K562 (cell line): ENCODE measurements around the gene GPC2. TPM values are rescaled to one million over a fixed set of nuclear protein-coding genes. Genes with fewer than 3 reads are reported as not detected.

Experiments used
- microRNA-seq: library from miRNA; unstranded; fragments of <30 nt; microRNA quantifications from one replicate; pipeline ENCODE4, GENCODE V29; 2018; ENCODE audit warnings: borderline microRNAs expressed
- polyA plus RNA-seq, 8 experiments: library from polyadenylated mRNA; depleted of rRNA in 4 of 8; stranded (reverse) in 5 of 8; unstranded in 3 of 8; fragments of >200 nt; fragmentation: Nextera tagmentation in 2 of 8; fragmentation: Illumina TruSeq in 1 of 8; extraction: Ambion mirVana in 2 of 8; extraction: Trizol in 1 of 8; gene quantifications; 2 replicates each; pipeline versions ENCODE4 v1.2.1 to v1.2.3, GENCODE V29; 2011 to 2014; ENCODE audit warnings: inconsistent platforms in 1 of 8, missing spikeins in 1 of 8
- total RNA-seq, 7 experiments: library from RNA; depleted of rRNA in 6 of 7; stranded (reverse); fragments of >200 nt in 6 of 7; fragmentation: Illumina TruSeq in 2 of 7; extraction: Trizol in 2 of 7; gene quantifications; 2 replicates each; pipeline versions ENCODE4 v1.2.1 to v1.2.3, GENCODE V29; 2011 to 2021; ENCODE audit warnings: low replicate concordance in 1 of 7
- TF ChIP-seq, protein P1 (sequence below): fragments of 450-650 bp; IDR thresholded peaks from 2 replicates; pipeline ENCODE4 v1.6.1; 2016; ENCODE audit warnings: mild to moderate bottlenecking, moderate library complexity
- TF ChIP-seq, protein P2 (sequence below): fragments of 250-450 bp; sonication (Bioruptor Pico); IDR thresholded peaks from 2 replicates; pipeline ENCODE4 v1.4.0; 2020; ENCODE audit warnings: mild to moderate bottlenecking

GPC2 gene
- total and polyA plus RNA-seq, 9 of the 15 experiments (the other 6 are each of a cell fraction or from before 2014, with no cell fraction given), result 0.06 to 7.7 (median 1.4) TPM; not detected in 1

DNA sequence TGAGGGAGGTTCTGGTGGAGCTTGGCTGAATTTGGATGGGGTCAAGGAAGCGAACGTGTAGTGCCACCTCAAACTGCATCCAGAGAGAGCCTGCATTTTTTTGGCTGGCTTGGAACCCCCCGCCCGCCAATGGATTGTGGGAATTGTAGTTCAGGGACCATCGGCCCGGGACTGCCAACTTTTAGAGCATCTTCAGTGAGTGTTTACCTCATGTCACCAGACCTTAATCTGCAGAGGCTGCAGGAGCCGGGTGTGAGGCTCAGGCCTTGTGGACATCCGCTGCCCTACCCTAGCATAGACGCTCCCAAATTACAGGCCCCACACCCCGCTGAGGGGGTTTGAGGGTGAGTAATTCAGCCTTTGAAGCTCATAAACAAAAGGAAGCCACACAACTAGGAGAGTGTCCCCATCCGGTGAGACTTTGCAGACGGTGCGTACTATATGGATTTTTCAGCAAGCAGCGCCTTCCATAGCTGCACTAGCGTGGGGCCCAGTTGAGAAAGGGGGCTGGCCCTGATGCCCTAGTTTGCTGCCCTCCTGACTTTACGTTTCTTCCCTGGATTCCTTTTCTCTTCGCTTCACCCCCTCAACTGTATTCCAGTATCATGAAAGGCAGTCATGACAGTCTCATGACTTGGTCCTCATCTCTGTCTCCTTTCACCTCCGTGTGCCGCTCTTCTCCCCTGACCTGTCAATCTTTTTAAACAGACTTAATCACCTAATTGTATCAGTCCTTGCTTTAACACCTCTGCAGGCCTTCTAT is 57.0 kb downstream of the GPC2 start (continued):
- TF ChIP-seq, protein P1, sequence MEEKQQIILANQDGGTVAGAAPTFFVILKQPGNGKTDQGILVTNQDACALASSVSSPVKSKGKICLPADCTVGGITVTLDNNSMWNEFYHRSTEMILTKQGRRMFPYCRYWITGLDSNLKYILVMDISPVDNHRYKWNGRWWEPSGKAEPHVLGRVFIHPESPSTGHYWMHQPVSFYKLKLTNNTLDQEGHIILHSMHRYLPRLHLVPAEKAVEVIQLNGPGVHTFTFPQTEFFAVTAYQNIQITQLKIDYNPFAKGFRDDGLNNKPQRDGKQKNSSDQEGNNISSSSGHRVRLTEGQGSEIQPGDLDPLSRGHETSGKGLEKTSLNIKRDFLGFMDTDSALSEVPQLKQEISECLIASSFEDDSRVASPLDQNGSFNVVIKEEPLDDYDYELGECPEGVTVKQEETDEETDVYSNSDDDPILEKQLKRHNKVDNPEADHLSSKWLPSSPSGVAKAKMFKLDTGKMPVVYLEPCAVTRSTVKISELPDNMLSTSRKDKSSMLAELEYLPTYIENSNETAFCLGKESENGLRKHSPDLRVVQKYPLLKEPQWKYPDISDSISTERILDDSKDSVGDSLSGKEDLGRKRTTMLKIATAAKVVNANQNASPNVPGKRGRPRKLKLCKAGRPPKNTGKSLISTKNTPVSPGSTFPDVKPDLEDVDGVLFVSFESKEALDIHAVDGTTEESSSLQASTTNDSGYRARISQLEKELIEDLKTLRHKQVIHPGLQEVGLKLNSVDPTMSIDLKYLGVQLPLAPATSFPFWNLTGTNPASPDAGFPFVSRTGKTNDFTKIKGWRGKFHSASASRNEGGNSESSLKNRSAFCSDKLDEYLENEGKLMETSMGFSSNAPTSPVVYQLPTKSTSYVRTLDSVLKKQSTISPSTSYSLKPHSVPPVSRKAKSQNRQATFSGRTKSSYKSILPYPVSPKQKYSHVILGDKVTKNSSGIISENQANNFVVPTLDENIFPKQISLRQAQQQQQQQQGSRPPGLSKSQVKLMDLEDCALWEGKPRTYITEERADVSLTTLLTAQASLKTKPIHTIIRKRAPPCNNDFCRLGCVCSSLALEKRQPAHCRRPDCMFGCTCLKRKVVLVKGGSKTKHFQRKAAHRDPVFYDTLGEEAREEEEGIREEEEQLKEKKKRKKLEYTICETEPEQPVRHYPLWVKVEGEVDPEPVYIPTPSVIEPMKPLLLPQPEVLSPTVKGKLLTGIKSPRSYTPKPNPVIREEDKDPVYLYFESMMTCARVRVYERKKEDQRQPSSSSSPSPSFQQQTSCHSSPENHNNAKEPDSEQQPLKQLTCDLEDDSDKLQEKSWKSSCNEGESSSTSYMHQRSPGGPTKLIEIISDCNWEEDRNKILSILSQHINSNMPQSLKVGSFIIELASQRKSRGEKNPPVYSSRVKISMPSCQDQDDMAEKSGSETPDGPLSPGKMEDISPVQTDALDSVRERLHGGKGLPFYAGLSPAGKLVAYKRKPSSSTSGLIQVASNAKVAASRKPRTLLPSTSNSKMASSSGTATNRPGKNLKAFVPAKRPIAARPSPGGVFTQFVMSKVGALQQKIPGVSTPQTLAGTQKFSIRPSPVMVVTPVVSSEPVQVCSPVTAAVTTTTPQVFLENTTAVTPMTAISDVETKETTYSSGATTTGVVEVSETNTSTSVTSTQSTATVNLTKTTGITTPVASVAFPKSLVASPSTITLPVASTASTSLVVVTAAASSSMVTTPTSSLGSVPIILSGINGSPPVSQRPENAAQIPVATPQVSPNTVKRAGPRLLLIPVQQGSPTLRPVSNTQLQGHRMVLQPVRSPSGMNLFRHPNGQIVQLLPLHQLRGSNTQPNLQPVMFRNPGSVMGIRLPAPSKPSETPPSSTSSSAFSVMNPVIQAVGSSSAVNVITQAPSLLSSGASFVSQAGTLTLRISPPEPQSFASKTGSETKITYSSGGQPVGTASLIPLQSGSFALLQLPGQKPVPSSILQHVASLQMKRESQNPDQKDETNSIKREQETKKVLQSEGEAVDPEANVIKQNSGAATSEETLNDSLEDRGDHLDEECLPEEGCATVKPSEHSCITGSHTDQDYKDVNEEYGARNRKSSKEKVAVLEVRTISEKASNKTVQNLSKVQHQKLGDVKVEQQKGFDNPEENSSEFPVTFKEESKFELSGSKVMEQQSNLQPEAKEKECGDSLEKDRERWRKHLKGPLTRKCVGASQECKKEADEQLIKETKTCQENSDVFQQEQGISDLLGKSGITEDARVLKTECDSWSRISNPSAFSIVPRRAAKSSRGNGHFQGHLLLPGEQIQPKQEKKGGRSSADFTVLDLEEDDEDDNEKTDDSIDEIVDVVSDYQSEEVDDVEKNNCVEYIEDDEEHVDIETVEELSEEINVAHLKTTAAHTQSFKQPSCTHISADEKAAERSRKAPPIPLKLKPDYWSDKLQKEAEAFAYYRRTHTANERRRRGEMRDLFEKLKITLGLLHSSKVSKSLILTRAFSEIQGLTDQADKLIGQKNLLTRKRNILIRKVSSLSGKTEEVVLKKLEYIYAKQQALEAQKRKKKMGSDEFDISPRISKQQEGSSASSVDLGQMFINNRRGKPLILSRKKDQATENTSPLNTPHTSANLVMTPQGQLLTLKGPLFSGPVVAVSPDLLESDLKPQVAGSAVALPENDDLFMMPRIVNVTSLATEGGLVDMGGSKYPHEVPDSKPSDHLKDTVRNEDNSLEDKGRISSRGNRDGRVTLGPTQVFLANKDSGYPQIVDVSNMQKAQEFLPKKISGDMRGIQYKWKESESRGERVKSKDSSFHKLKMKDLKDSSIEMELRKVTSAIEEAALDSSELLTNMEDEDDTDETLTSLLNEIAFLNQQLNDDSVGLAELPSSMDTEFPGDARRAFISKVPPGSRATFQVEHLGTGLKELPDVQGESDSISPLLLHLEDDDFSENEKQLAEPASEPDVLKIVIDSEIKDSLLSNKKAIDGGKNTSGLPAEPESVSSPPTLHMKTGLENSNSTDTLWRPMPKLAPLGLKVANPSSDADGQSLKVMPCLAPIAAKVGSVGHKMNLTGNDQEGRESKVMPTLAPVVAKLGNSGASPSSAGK, result no peak
- TF ChIP-seq, protein P2, sequence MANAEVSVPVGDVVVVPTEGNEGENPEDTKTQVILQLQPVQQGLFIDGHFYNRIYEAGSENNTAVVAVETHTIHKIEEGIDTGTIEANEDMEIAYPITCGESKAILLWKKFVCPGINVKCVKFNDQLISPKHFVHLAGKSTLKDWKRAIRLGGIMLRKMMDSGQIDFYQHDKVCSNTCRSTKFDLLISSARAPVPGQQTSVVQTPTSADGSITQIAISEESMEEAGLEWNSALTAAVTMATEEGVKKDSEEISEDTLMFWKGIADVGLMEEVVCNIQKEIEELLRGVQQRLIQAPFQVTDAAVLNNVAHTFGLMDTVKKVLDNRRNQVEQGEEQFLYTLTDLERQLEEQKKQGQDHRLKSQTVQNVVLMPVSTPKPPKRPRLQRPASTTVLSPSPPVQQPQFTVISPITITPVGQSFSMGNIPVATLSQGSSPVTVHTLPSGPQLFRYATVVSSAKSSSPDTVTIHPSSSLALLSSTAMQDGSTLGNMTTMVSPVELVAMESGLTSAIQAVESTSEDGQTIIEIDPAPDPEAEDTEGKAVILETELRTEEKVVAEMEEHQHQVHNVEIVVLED (CRISPR knock-in tag), result no peak

Small RNAs within 50 kb of the gene (microRNA-seq; reads per million reads assigned to microRNA genes)
- not detected for gene MIR4658

Other genes starting within 250 kb of the GPC2 start
Only the 7 nearest of the 19 such genes appear.
- 5.9 and 7.6 TPM in 2 replicates for gene CNPY4, start 57.7 kb downstream of the GPC2 start, total RNA-seq (2014; rRNA removed)
- gene CNPY4, start 57.7 kb downstream of the GPC2 start, total RNA-seq (2014; rRNA removed; fragmentation: Illumina TruSeq; extraction: Trizol), result 7.7 and 9.2 TPM in 2 replicates
- gene CNPY4, start 57.7 kb downstream of the GPC2 start, total RNA-seq (2015; rRNA removed; fragmentation: Illumina TruSeq; extraction: Trizol), result 10.2 and 11.2 TPM in 2 replicates
- gene CNPY4, start 57.7 kb downstream of the GPC2 start, total RNA-seq (2021), result 5.1 and 5.5 TPM in 2 replicates
- 4.9 and 7.0 TPM in 2 replicates for gene CNPY4, start 57.7 kb downstream of the GPC2 start, polyA plus RNA-seq (2011; rRNA removed)
- gene CNPY4, start 57.7 kb downstream of the GPC2 start, polyA plus RNA-seq (2014; fragmentation: Illumina TruSeq; extraction: Trizol), result 6.4 and 8.6 TPM in 2 replicates
- 1 to 10 TPM; 1.9 to 6.3 TPM for gene CNPY4, start 57.7 kb downstream of the GPC2 start, polyA plus RNA-seq (2014; fragmentation: Nextera tagmentation; extraction: Ambion mirVana)
- 6.3 and 7.0 TPM in 2 replicates for gene CNPY4, start 57.7 kb downstream of the GPC2 start, polyA plus RNA-seq (2014; rRNA removed)
- 2.9 and 4.4 TPM in 2 replicates for gene MBLAC1, start 50.4 kb downstream of the GPC2 start, total RNA-seq (2014; rRNA removed)
- 0.36 and 0.48 TPM in 2 replicates for gene MBLAC1, start 50.4 kb downstream of the GPC2 start, total RNA-seq (2014; rRNA removed; fragmentation: Illumina TruSeq; extraction: Trizol)
- 0.98 TPM in 2 replicates for gene MBLAC1, start 50.4 kb downstream of the GPC2 start, total RNA-seq (2015; rRNA removed; fragmentation: Illumina TruSeq; extraction: Trizol)
- 2.1 and 3.1 TPM in 2 replicates for gene MBLAC1, start 50.4 kb downstream of the GPC2 start, total RNA-seq (2021)
- 0.52 and 0.54 TPM in 2 replicates for gene MBLAC1, start 50.4 kb downstream of the GPC2 start, polyA plus RNA-seq (2011; rRNA removed)
- 0.21 and 0.69 TPM in 2 replicates for gene MBLAC1, start 50.4 kb downstream of the GPC2 start, polyA plus RNA-seq (2014; fragmentation: Illumina TruSeq; extraction: Trizol)
- gene MBLAC1, start 50.4 kb downstream of the GPC2 start, polyA plus RNA-seq (2014; fragmentation: Nextera tagmentation; extraction: Ambion mirVana), result under 1 TPM; 0.03 TPM
- 1.6 and 2.3 TPM in 2 replicates for gene MBLAC1, start 50.4 kb downstream of the GPC2 start, polyA plus RNA-seq (2014; rRNA removed)
- 231 and 275 TPM in 2 replicates for gene LAMTOR4, start 28.5 kb downstream of the GPC2 start, total RNA-seq (2014; rRNA removed)
- 52.6 and 79.6 TPM in 2 replicates for gene LAMTOR4, start 28.5 kb downstream of the GPC2 start, total RNA-seq (2014; rRNA removed; fragmentation: Illumina TruSeq; extraction: Trizol)
- 139 and 152 TPM in 2 replicates for gene LAMTOR4, start 28.5 kb downstream of the GPC2 start, total RNA-seq (2015; rRNA removed; fragmentation: Illumina TruSeq; extraction: Trizol)
- 183 and 195 TPM in 2 replicates for gene LAMTOR4, start 28.5 kb downstream of the GPC2 start, total RNA-seq (2021)
- 154 and 162 TPM in 2 replicates for gene LAMTOR4, start 28.5 kb downstream of the GPC2 start, polyA plus RNA-seq (2011; rRNA removed)
- gene LAMTOR4, start 28.5 kb downstream of the GPC2 start, polyA plus RNA-seq (2014; fragmentation: Illumina TruSeq; extraction: Trizol), result 114 and 145 TPM in 2 replicates
- 100 to 1,000 TPM; 206 to 314 TPM for gene LAMTOR4, start 28.5 kb downstream of the GPC2 start, polyA plus RNA-seq (2014; fragmentation: Nextera tagmentation; extraction: Ambion mirVana)
- gene LAMTOR4, start 28.5 kb downstream of the GPC2 start, polyA plus RNA-seq (2014; rRNA removed), result 299 and 307 TPM in 2 replicates
- gene TRAPPC14, start 18.7 kb downstream of the GPC2 start, total RNA-seq (2014; rRNA removed), result 25.6 and 27.1 TPM in 2 replicates
- 7.6 and 9.9 TPM in 2 replicates for gene TRAPPC14, start 18.7 kb downstream of the GPC2 start, total RNA-seq (2014; rRNA removed; fragmentation: Illumina TruSeq; extraction: Trizol)
- gene TRAPPC14, start 18.7 kb downstream of the GPC2 start, total RNA-seq (2015; rRNA removed; fragmentation: Illumina TruSeq; extraction: Trizol), result 17.4 and 18.2 TPM in 2 replicates
- gene TRAPPC14, start 18.7 kb downstream of the GPC2 start, total RNA-seq (2021), result 38.2 and 45.9 TPM in 2 replicates
- 5.4 and 12.1 TPM in 2 replicates for gene TRAPPC14, start 18.7 kb downstream of the GPC2 start, polyA plus RNA-seq (2011; rRNA removed)
- 20.5 and 29.3 TPM in 2 replicates for gene TRAPPC14, start 18.7 kb downstream of the GPC2 start, polyA plus RNA-seq (2014; fragmentation: Illumina TruSeq; extraction: Trizol)
- under 1 TPM; 0.42 to 0.55 TPM for gene TRAPPC14, start 18.7 kb downstream of the GPC2 start, polyA plus RNA-seq (2014; fragmentation: Nextera tagmentation; extraction: Ambion mirVana)
- gene TRAPPC14, start 18.7 kb downstream of the GPC2 start, polyA plus RNA-seq (2014; rRNA removed), result 27.9 and 43.8 TPM in 2 replicates
- gene GAL3ST4, start 8.8 kb downstream of the GPC2 start, total RNA-seq (2014; rRNA removed), result 0.05 and 0.37 TPM in 2 replicates
- gene GAL3ST4, start 8.8 kb downstream of the GPC2 start, total RNA-seq (2014; rRNA removed; fragmentation: Illumina TruSeq; extraction: Trizol), result 0.16 and 0.18 TPM in 2 replicates
- gene GAL3ST4, start 8.8 kb downstream of the GPC2 start, total RNA-seq (2015; rRNA removed; fragmentation: Illumina TruSeq; extraction: Trizol), result 0.25 and 0.41 TPM in 2 replicates
- gene GAL3ST4, start 8.8 kb downstream of the GPC2 start, total RNA-seq (2021), result 0.54 and 1.0 TPM in 2 replicates
- 0.60 and 1.7 TPM in 2 replicates for gene GAL3ST4, start 8.8 kb downstream of the GPC2 start, polyA plus RNA-seq (2011; rRNA removed)
- 0.96 and 1.2 TPM in 2 replicates for gene GAL3ST4, start 8.8 kb downstream of the GPC2 start, polyA plus RNA-seq (2014; fragmentation: Illumina TruSeq; extraction: Trizol)
- under 1 TPM; 0.15 to 0.18 TPM for gene GAL3ST4, start 8.8 kb downstream of the GPC2 start, polyA plus RNA-seq (2014; fragmentation: Nextera tagmentation; extraction: Ambion mirVana)
- gene GAL3ST4, start 8.8 kb downstream of the GPC2 start, polyA plus RNA-seq (2014; rRNA removed), result 0.88 and 0.98 TPM in 2 replicates
- 0.54 and 2.1 TPM in 2 replicates for gene STAG3, start 537 bp upstream of the GPC2 start, total RNA-seq (2014; rRNA removed)
- 0.96 and 1.7 TPM in 2 replicates for gene STAG3, start 537 bp upstream of the GPC2 start, total RNA-seq (2014; rRNA removed; fragmentation: Illumina TruSeq; extraction: Trizol)
- gene STAG3, start 537 bp upstream of the GPC2 start, total RNA-seq (2015; rRNA removed; fragmentation: Illumina TruSeq; extraction: Trizol), result 1.3 and 2.5 TPM in 2 replicates
- 1.7 and 2.5 TPM in 2 replicates for gene STAG3, start 537 bp upstream of the GPC2 start, total RNA-seq (2021)
- 2.4 and 5.1 TPM in 2 replicates for gene STAG3, start 537 bp upstream of the GPC2 start, polyA plus RNA-seq (2011; rRNA removed)
- 1.3 and 1.6 TPM in 2 replicates for gene STAG3, start 537 bp upstream of the GPC2 start, polyA plus RNA-seq (2014; fragmentation: Illumina TruSeq; extraction: Trizol)
- gene STAG3, start 537 bp upstream of the GPC2 start, polyA plus RNA-seq (2014; fragmentation: Nextera tagmentation; extraction: Ambion mirVana), result 1 to 10 TPM; 1.2 to 2.3 TPM
- 1.3 and 1.9 TPM in 2 replicates for gene STAG3, start 537 bp upstream of the GPC2 start, polyA plus RNA-seq (2014; rRNA removed)
- not detected in 2 replicates for gene PVRIG, start 42.6 kb upstream of the GPC2 start, total RNA-seq (2014; rRNA removed)
- gene PVRIG, start 42.6 kb upstream of the GPC2 start, total RNA-seq (2014; rRNA removed; fragmentation: Illumina TruSeq; extraction: Trizol), result not detected in 2 replicates
- not detected in 2 replicates for gene PVRIG, start 42.6 kb upstream of the GPC2 start, total RNA-seq (2015; rRNA removed; fragmentation: Illumina TruSeq; extraction: Trizol)
- 0.64 TPM in 1 of 2 replicates, not detected in the other for gene PVRIG, start 42.6 kb upstream of the GPC2 start, total RNA-seq (2021)
- not detected in 2 replicates for gene PVRIG, start 42.6 kb upstream of the GPC2 start, polyA plus RNA-seq (2011; rRNA removed)
- gene PVRIG, start 42.6 kb upstream of the GPC2 start, polyA plus RNA-seq (2014; fragmentation: Illumina TruSeq; extraction: Trizol), result not detected in 2 replicates
- not detected for gene PVRIG, start 42.6 kb upstream of the GPC2 start, polyA plus RNA-seq (2014; fragmentation: Nextera tagmentation; extraction: Ambion mirVana)
- gene PVRIG, start 42.6 kb upstream of the GPC2 start, polyA plus RNA-seq (2014; rRNA removed), result 0.16 TPM in 1 of 2 replicates, not detected in the other